SK-N-SH treated with all-trans-retinoic acid at 6 μM for 48 hours (cell line): ENCODE results near the gene CLEC12A.

Experiments
- ATAC-seq: fragments of 200-7000 bp; cut with Tn5 transposase; 3 replicates; pipeline ENCODE4 v1.9.1; 2020; ENCODE audit warnings: mild to moderate bottlenecking, moderate library complexity
- ARNTL ChIP-seq: fragments of 450-650 bp; formaldehyde crosslinking; IDR thresholded peaks from 2 replicates; pipeline ENCODE4 v1.5.0; 2020; ENCODE audit warnings: low read depth, mild to moderate bottlenecking, moderate library complexity, borderline replicate concordance
- BACH2 ChIP-seq: fragments of 250-450 bp; sonication (Bioruptor Pico); IDR thresholded peaks from 2 replicates; pipeline ENCODE4 v1.9.0; 2021; ENCODE audit warnings: mild to moderate bottlenecking, borderline replicate concordance
- ESRRG ChIP-seq: fragments of 250-450 bp; sonication (Bioruptor Pico); IDR thresholded peaks from 2 replicates; pipeline ENCODE4 v1.6.1; 2021; ENCODE audit warnings: mild to moderate bottlenecking
- GLIS3 ChIP-seq: fragments of 250-450 bp; sonication (Bioruptor Pico); IDR thresholded peaks from 2 replicates; pipeline ENCODE4 v1.5.0; 2020; ENCODE audit warnings: mild to moderate bottlenecking, moderate library complexity
- ISL1 ChIP-seq: fragments of 250-450 bp; sonication (Bioruptor Pico); IDR thresholded peaks from 2 replicates; pipeline ENCODE4 v2.1.2; 2022; ENCODE audit warnings: mild to moderate bottlenecking, moderate library complexity
- OSR1 ChIP-seq: fragments of 250-450 bp; sonication (Bioruptor Pico); IDR thresholded peaks from 2 replicates; pipeline ENCODE4 v1.8.0; 2022; ENCODE audit warnings: moderate library complexity, mild to moderate bottlenecking, inconsistent platforms
- RARB ChIP-seq: fragments of 250-450 bp; sonication (Bioruptor Pico); IDR thresholded peaks from 2 replicates; pipeline ENCODE4 v1.8.0; 2021; ENCODE audit warnings: mild to moderate bottlenecking, moderate library complexity
- SNAI2 ChIP-seq: fragments of 250-450 bp; sonication (Bioruptor Pico); IDR thresholded peaks from 2 replicates; pipeline ENCODE4 v1.5.0; 2020; ENCODE audit warnings: mild to moderate bottlenecking, moderate library complexity
- TCF4 ChIP-seq: fragments of 250-450 bp; sonication (Bioruptor Pico); IDR thresholded peaks from 2 replicates; pipeline ENCODE4 v1.8.0; 2021; ENCODE audit warnings: mild to moderate bottlenecking, moderate library complexity, borderline replicate concordance
- TOX ChIP-seq: fragments of 250-450 bp; sonication (Bioruptor Pico); IDR thresholded peaks from 2 replicates; pipeline ENCODE4 v1.8.0; 2021; ENCODE audit warnings: mild to moderate bottlenecking, moderate library complexity, borderline replicate concordance
- ZFP3 ChIP-seq: fragments of 250-450 bp; sonication (Bioruptor Pico); IDR thresholded peaks from 2 replicates; pipeline ENCODE4 v1.5.0; 2020; ENCODE audit warnings: mild to moderate bottlenecking, moderate library complexity
- ZNF565 ChIP-seq: fragments of 450-650 bp; formaldehyde crosslinking; conservative IDR thresholded peaks from 2 replicates; pipeline ENCODE4 v1.5.0; 2020; ENCODE audit warnings: low read depth, mild to moderate bottlenecking, moderate library complexity
- ZNF8 ChIP-seq: fragments of 450-650 bp; formaldehyde crosslinking; IDR thresholded peaks from 2 replicates; pipeline ENCODE4 v1.5.0; 2020; ENCODE audit warnings: mild to moderate bottlenecking, moderate library complexity
- TF ChIP-seq, protein P1 (sequence below): fragments of 250-450 bp; sonication (Bioruptor Pico); IDR thresholded peaks from 2 replicates; pipeline ENCODE4 v1.5.1; 2020; ENCODE audit warnings: low read depth, mild to moderate bottlenecking, moderate library complexity
- TF ChIP-seq, protein P2 (sequence below): fragments of 250-450 bp; sonication (Bioruptor Pico); IDR thresholded peaks from 2 replicates; pipeline ENCODE4 v1.5.1; 2021; ENCODE audit warnings: mild to moderate bottlenecking, moderate library complexity
- TF ChIP-seq, protein P3 (sequence below): fragments of 250-450 bp; sonication (Bioruptor Pico); IDR thresholded peaks from 2 replicates; pipeline ENCODE4 v1.5.0; 2020; ENCODE audit warnings: mild to moderate bottlenecking, moderate library complexity
- TF ChIP-seq, protein P4 (sequence below): fragments of 250-450 bp; sonication (Bioruptor Pico); IDR thresholded peaks from 2 replicates; pipeline ENCODE4 v1.8.0; 2021; ENCODE audit warnings: low read depth, mild to moderate bottlenecking, moderate library complexity, borderline replicate concordance

Gene CLEC12A

DNA sequence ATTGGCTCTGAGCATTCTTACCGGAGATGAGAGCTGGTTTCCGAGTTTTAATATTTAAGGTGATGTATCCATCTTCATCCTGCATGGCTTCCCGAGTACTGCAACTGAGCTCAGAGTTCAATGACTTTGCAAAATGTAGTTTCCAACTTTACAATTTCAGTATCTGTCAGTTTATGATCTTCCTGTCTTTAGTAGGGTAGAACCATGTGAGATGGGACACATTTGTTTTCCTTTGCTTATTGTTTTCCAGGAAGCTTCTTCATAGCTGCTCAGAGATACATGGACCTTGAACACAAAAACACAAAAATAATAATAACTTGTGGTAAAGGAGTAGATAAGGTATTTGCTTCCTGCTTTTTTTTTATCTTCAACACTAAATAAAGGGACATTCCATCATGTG is 27.8 kb downstream of the CLEC12A start, which contains the start of gene CLEC1B:
CLEC1B (minus strand) TSS at position 106 of the 400 bp plus-strand sequence; CDS start at position 85, 21 bp downstream.
- no peak for ATAC-seq
- TF ChIP-seq BACH2 (CRISPR knock-in tag), result no peak
- no peak for TF ChIP-seq TCF4 (CRISPR knock-in tag)
- TF ChIP-seq ISL1 (CRISPR knock-in tag), result no peak
- TF ChIP-seq, protein P1, sequence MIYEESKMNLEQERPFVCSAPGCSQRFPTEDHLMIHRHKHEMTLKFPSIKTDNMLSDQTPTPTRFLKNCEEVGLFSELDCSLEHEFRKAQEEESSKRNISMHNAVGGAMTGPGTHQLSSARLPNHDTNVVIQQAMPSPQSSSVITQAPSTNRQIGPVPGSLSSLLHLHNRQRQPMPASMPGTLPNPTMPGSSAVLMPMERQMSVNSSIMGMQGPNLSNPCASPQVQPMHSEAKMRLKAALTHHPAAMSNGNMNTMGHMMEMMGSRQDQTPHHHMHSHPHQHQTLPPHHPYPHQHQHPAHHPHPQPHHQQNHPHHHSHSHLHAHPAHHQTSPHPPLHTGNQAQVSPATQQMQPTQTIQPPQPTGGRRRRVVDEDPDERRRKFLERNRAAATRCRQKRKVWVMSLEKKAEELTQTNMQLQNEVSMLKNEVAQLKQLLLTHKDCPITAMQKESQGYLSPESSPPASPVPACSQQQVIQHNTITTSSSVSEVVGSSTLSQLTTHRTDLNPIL (CRISPR knock-in tag), result no peak
- TF ChIP-seq, protein P2, sequence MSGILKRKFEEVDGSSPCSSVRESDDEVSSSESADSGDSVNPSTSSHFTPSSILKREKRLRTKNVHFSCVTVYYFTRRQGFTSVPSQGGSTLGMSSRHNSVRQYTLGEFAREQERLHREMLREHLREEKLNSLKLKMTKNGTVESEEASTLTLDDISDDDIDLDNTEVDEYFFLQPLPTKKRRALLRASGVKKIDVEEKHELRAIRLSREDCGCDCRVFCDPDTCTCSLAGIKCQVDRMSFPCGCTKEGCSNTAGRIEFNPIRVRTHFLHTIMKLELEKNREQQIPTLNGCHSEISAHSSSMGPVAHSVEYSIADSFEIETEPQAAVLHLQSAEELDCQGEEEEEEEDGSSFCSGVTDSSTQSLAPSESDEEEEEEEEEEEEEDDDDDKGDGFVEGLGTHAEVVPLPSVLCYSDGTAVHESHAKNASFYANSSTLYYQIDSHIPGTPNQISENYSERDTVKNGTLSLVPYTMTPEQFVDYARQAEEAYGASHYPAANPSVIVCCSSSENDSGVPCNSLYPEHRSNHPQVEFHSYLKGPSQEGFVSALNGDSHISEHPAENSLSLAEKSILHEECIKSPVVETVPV (CRISPR knock-in tag), result no peak
- TF ChIP-seq, protein P3, sequence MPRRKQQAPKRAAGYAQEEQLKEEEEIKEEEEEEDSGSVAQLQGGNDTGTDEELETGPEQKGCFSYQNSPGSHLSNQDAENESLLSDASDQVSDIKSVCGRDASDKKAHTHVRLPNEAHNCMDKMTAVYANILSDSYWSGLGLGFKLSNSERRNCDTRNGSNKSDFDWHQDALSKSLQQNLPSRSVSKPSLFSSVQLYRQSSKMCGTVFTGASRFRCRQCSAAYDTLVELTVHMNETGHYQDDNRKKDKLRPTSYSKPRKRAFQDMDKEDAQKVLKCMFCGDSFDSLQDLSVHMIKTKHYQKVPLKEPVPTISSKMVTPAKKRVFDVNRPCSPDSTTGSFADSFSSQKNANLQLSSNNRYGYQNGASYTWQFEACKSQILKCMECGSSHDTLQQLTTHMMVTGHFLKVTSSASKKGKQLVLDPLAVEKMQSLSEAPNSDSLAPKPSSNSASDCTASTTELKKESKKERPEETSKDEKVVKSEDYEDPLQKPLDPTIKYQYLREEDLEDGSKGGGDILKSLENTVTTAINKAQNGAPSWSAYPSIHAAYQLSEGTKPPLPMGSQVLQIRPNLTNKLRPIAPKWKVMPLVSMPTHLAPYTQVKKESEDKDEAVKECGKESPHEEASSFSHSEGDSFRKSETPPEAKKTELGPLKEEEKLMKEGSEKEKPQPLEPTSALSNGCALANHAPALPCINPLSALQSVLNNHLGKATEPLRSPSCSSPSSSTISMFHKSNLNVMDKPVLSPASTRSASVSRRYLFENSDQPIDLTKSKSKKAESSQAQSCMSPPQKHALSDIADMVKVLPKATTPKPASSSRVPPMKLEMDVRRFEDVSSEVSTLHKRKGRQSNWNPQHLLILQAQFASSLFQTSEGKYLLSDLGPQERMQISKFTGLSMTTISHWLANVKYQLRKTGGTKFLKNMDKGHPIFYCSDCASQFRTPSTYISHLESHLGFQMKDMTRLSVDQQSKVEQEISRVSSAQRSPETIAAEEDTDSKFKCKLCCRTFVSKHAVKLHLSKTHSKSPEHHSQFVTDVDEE, result no peak
- TF ChIP-seq ZNF8, result no peak
- TF ChIP-seq TOX (CRISPR knock-in tag), result no peak
- no peak for TF ChIP-seq RARB (CRISPR knock-in tag)
- TF ChIP-seq ZFP3, result no peak
- TF ChIP-seq SNAI2, result no peak
- no peak for TF ChIP-seq ARNTL (CRISPR knock-in tag)

GRCh38 chr12:10001171-10001776 is 30.1 kb downstream of the CLEC12A start:
- TF ChIP-seq OSR1 (CRISPR knock-in tag) (no peak), ARNTL (CRISPR knock-in tag) (no peak)
- TF ChIP-seq, all 23 proteins: peak for 0

GRCh38 chr12:10012630-10013330 is 41.6 kb downstream of the CLEC12A start:
- no peak for TF ChIP-seq ESRRG (CRISPR knock-in tag)
- TF ChIP-seq, protein P3, result no peak
- no peak for TF ChIP-seq ARNTL (CRISPR knock-in tag)
- no peak for TF ChIP-seq ZNF8
- no peak for TF ChIP-seq TOX (CRISPR knock-in tag)
- TF ChIP-seq, protein P1 (CRISPR knock-in tag), result no peak
- TF ChIP-seq, all 23 proteins: peak for 0
- ATAC-seq, result no peak

More at GRCh38 chr12:10001171-10001776, 30.1 kb downstream of the CLEC12A start:
- ATAC-seq, result no peak

DNA sequence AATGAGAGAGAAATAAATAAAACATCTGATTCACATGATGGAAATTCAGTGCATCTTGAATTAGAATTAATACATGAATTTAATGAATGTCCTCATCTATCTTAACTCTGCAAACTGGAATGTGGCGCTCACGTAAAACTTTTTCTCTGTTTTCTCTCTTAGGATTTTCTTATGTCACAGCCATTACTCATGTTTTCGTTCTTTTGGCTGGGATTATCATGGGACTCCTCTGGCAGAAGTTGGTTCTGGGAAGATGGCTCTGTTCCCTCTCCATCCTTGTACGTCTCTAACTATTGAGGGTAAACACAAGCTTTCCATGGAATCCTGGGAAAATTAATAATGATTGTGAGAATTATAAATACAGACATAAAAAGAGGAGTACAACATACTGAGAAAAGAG is 44.2 kb downstream of the CLEC12A start:
- ATAC-seq, result no peak

More for the DNA sequence above, 44.2 kb downstream of the CLEC12A start:
- TF ChIP-seq, protein P4, sequence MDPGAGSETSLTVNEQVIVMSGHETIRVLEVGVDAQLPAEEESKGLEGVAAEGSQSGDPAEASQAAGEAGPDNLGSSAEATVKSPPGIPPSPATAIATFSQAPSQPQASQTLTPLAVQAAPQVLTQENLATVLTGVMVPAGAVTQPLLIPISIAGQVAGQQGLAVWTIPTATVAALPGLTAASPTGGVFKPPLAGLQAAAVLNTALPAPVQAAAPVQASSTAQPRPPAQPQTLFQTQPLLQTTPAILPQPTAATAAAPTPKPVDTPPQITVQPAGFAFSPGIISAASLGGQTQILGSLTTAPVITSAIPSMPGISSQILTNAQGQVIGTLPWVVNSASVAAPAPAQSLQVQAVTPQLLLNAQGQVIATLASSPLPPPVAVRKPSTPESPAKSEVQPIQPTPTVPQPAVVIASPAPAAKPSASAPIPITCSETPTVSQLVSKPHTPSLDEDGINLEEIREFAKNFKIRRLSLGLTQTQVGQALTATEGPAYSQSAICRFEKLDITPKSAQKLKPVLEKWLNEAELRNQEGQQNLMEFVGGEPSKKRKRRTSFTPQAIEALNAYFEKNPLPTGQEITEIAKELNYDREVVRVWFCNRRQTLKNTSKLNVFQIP, result no peak
- TF ChIP-seq OSR1 (CRISPR knock-in tag) (no peak), ESRRG (CRISPR knock-in tag) (no peak), ZNF565 (no peak), SNAI2 (no peak), GLIS3 (CRISPR knock-in tag) (no peak), BACH2 (CRISPR knock-in tag) (no peak)
- TF ChIP-seq, protein P1 (CRISPR knock-in tag), result no peak
